Measurements from ENCODE around the gene ADAR. TPM values are rescaled to one million over a fixed set of nuclear protein-coding genes. Genes with fewer than 3 reads are reported as not detected.

ADAR gene
- total RNA-seq (2021; fragmentation: NEBNext Ultra II Directional; extraction: Animal tissue kit (Norgen Biotek cat#: 25700)), result 235 and 242 TPM in 2 replicates
- polyA plus RNA-seq (2011; rRNA removed), result 104 and 125 TPM in 2 replicates
- 130 TPM for polyA plus RNA-seq (2011; cell fraction: cytosol; rRNA removed)
- 201 TPM for polyA plus RNA-seq (2011; cell fraction: nucleus; rRNA removed)
- polyA plus RNA-seq (2012, experiment 1 of 2), result 117 to 140 TPM (median 138 TPM) in 4 replicates
- 25.3 TPM for polyA plus RNA-seq (2012, experiment 2 of 2)
- polyA plus RNA-seq (2013, experiment 1 of 2), result 106 TPM
- 110 TPM for polyA plus RNA-seq (2013, experiment 2 of 2)
- polyA minus RNA-seq (2011; rRNA and poly(A)+ RNA removed), result 406 and 507 TPM in 2 replicates
- polyA minus RNA-seq (2011; cell fraction: cytosol; rRNA and poly(A)+ RNA removed), result 153 TPM
- polyA minus RNA-seq (2011; cell fraction: nucleus; rRNA and poly(A)+ RNA removed), result 195 TPM
- long read RNA-seq, experiment 1, full-length matches to known transcripts, result 10 of 163 reads
- long read RNA-seq, experiment 1, partial matches to known transcripts, result 27 of 163 reads
- long read RNA-seq, experiment 1, other reads (novel, unspliced or antisense), result 126 of 163 reads
- long read RNA-seq, experiment 2, partial matches to known transcripts, result 6 of 11 reads
- long read RNA-seq, experiment 2, other reads (novel, unspliced or antisense), result 4 of 11 reads

- peak within 1 kb of the TSS; percentile 90; the same call in 1 of the 2 replicates for H2BK15ac ChIP-seq (ENCODE audit: low read length)
- peak within 1 kb of the TSS; percentile 77 for H3K56ac ChIP-seq (replicated peaks; ENCODE audit: insufficient read length, low read depth, low read length)
- H3K4me1 ChIP-seq (replicated peaks in 1 of 4; ENCODE audit: control insufficient read depth in 3 of 4, insufficient read depth in 4 of 4, low read length in 3 of 4), result peaks cover 8 to 24% (median 15%) of the 10 kb centered on the region in 4 experiments; a peak in 6 of 7 replicates
- peaks cover 4 to 14% of the 10 kb centered on the region in 2 experiments for H4K20me1 ChIP-seq (replicated peaks in 1 of 2; ENCODE audit: control insufficient read depth in 1 of 2, insufficient read depth in 2 of 2, low read length in 2 of 2)
- H2BK12ac ChIP-seq (ENCODE audit: low read depth, low read length), result peak within 1 kb of the TSS; percentile 100
- H3K23me2 ChIP-seq (ENCODE audit: low read depth, low read length), result peaks cover 9% of the 10 kb centered on the region
- peak within 1 kb of the TSS; percentile 100 for H3K18ac ChIP-seq (ENCODE audit: extremely low read depth, low read length)
- no peak within 1 kb of the TSS for H2AFZ ChIP-seq (ENCODE audit: low read length)
- CTCF ChIA-PET (ENCODE audit: partially characterized antibody), result interaction anchor here (1.3 kb wide), 1 partner anchor 35 kb away, joined by 4 read pairs; no protein-coding TSS in a partner anchor
- H4K5ac ChIP-seq (ENCODE audit: insufficient read length, low read depth, low read length), result peak within 1 kb of the TSS; percentile 98
- POLR2A ChIA-PET (ENCODE audit: partially characterized antibody), result interaction anchor here (0.6 to 9.4 kb wide), 9 partner anchors 9 to 328 kb away, joined by 3 to 111 read pairs (median 4); partner anchors contain the start of genes CHRNB2 and PMVK
- DNase-seq (ENCODE audit: low read depth in 1 of 2, low spot score in 2 of 2) (peak in 1 of 2 experiments; percentile 69), FAIRE-seq (no peak)
- H3K79me1 ChIP-seq (ENCODE audit: low read depth, low read length), result peaks cover 12% of the 10 kb centered on the region; the same call in 1 of the 2 replicates
- no peaks in the 10 kb centered on the region for H3K9me3 ChIP-seq (ENCODE audit: insufficient read depth in 2 of 2, low read depth in 1 of 2, low read length in 1 of 2)
- H2AK5ac ChIP-seq (ENCODE audit: low read depth, low read length), result peak within 1 kb of the TSS; percentile 96; the same call in 1 of the 2 replicates
- 2% methylated on average over 38 of the region's 59 CpGs; no CpG with 5 or more reads in 1 of the 2 experiments for WGBS, 2 experiments (ENCODE audit: extremely low coverage in 1 of 2, insufficient coverage in 1 of 2, insufficient read length in 1 of 2, insufficient replicate concordance in 2 of 2, low coverage in 1 of 2, low lambda C conversion rate in 2 of 2, missing lambda C conversion rate in 1 of 2)
- H3K9ac ChIP-seq (replicated peaks in 1 of 4; ENCODE audit: extremely low read depth in 1 of 4, low read depth in 3 of 4, low read length in 3 of 4), result peak within 1 kb of the TSS; percentile 94 to 98 (median 96)
- peak within 1 kb of the TSS; percentile 13 for H3K14ac ChIP-seq (ENCODE audit: insufficient read length)
- H3K27me3 ChIP-seq (replicated peaks in 1 of 4; ENCODE audit: control insufficient read depth in 3 of 4, extremely low read depth in 1 of 4, insufficient read depth in 3 of 4, low read length in 3 of 4), result no peaks in the 10 kb centered on the region
- peak within 1 kb of the TSS; percentile 87 for H2BK120ac ChIP-seq (replicated peaks; ENCODE audit: low read depth, low read length)
- H4K8ac ChIP-seq (ENCODE audit: extremely low read depth, insufficient read depth, low read length), result peak within 1 kb of the TSS; percentile 98
- peak within 1 kb of the TSS; percentile 89 to 96 for H3K4me2 ChIP-seq (ENCODE audit: insufficient read depth in 1 of 2, low read depth in 2 of 2, low read length in 2 of 2)
- H3K23ac ChIP-seq (ENCODE audit: insufficient read length), result peak within 1 kb of the TSS; percentile 5
- H2BK20ac ChIP-seq (ENCODE audit: low read length), result peak within 1 kb of the TSS; percentile 28; the same call in 1 of the 2 replicates
- peak within 1 kb of the TSS; percentile 99 for H2BK5ac ChIP-seq (ENCODE audit: low read depth, low read length)
- no peaks in the 10 kb centered on the region; a peak in 1 of 8 replicates for H3K36me3 ChIP-seq (ENCODE audit: control insufficient read depth in 2 of 4, insufficient read depth in 4 of 4, low read length in 3 of 4)
- peak within 1 kb of the TSS; percentile 98 for H3K27ac ChIP-seq (ENCODE audit: low read depth, low read length)
- peak within 1 kb of the TSS; percentile 65 to 96 (median 91) for H3K4me3 ChIP-seq (ENCODE audit: extremely low read depth in 1 of 4, insufficient read depth in 2 of 4, low read depth in 3 of 4, low read length in 4 of 4)
- peaks cover 37 to 74% of the 10 kb centered on the region in 2 experiments for H3K79me2 ChIP-seq (ENCODE audit: control insufficient read depth in 1 of 2, insufficient read depth in 2 of 2, low read length in 2 of 2)
- H3K4ac ChIP-seq (replicated peaks; ENCODE audit: insufficient read length, low read depth, low read length), result peak within 1 kb of the TSS; percentile 71
- H4K91ac ChIP-seq (replicated peaks; ENCODE audit: insufficient read length, low read length), result peak within 1 kb of the TSS; percentile 97
- TF ChIP-seq TCF12 (IDR thresholded peaks at IDR 0.05; ENCODE audit: low read depth, low read length) (no peak), KDM5A (IDR thresholded peaks at IDR 0.05; ENCODE audit: low read length) (no peak), CREB1 (IDR thresholded peaks at IDR 0.05) (peak; percentile 40; the same call in 1 of the 2 replicates), NRF1 (IDR thresholded peaks at IDR 0.05; ENCODE audit: low read depth, low read length) (no peak), PHF8 (conservative IDR thresholded peaks at IDR 0.05; ENCODE audit: low read depth, low read length) (peak; percentile 71), EGR1 (IDR thresholded peaks at IDR 0.05; ENCODE audit: borderline replicate concordance, low read depth, low read length) (no peak), RBBP5 (IDR thresholded peaks at IDR 0.05; ENCODE audit: borderline replicate concordance, low read depth, low read length) (no peak), POLR2AphosphoS5 (IDR thresholded peaks at IDR 0.05; ENCODE audit: low read depth, low read length) (peak; percentile 92), SRF (IDR thresholded peaks at IDR 0.05; ENCODE audit: low read depth, low read length) (no peak)
Observed at GRCh38 chr1:154607609-154608396, at the start of gene ADAR. Gene ADAR, minus strand, starts transcription at chr1:154608186. Its CDS starts 180 bp downstream, at chr1:154608006.
